Stimulated activated CD4-positive, alpha-beta T cell treated with anti-CD3 and anti-CD28 coated beads, Interleukin-2, amount 100 ng/mL, for 24 hours (primary cell): ENCODE results near the gene PPP1R1B.
"Not testable (repeated sequence)": the region's sequence is repeated elsewhere in the genome, so short reads cannot be mapped to it uniquely, and the experiment has no call there.

ENCODE experiments used
- DNase-seq, 2 donors: peaks; one replicate each; pipeline ENCODE4 v3.0.0-alpha.2; 2020

The PPP1R1B gene

GRCh38 chr17:39626171-39627046, at the start of gene PPP1R1B:
PPP1R1B (plus strand) TSS chr17:39626952; CDS start chr17:39627393, 441 bp downstream.
- no peak for DNase-seq

- no peak for DNase-seq
Measured at GRCh38 chr17:39578272-39578671, 48.5 kb upstream of the PPP1R1B start.

GRCh38 chr17:39579318-39580081, 47.3 kb upstream of the PPP1R1B start:
- DNase-seq, result no peak

- DNase-seq, result no peak
Measured at GRCh38 chr17:39580082-39580468, 46.7 kb upstream of the PPP1R1B start.

- DNase-seq, result no peak
Measured at GRCh38 chr17:39581071-39581758, 45.5 kb upstream of the PPP1R1B start.

GRCh38 chr17:39581759-39582085, 45.0 kb upstream of the PPP1R1B start:
- no peak for DNase-seq

- DNase-seq, result no peak
Measured at GRCh38 chr17:39582658-39583057, 44.1 kb upstream of the PPP1R1B start.

GRCh38 chr17:39590180-39590579, 36.6 kb upstream of the PPP1R1B start:
- DNase-seq, result not testable (repeated sequence)

GRCh38 chr17:39591958-39592954, 34.5 kb upstream of the PPP1R1B start:
- DNase-seq, result peak in 1 of 2 donors; percentile 45

- DNase-seq, result no peak
Measured at GRCh38 chr17:39593371-39593770, 33.4 kb upstream of the PPP1R1B start.

- DNase-seq, result no peak
Measured at GRCh38 chr17:39595294-39595693, 31.5 kb upstream of the PPP1R1B start.

- DNase-seq, result no peak
Measured at GRCh38 chr17:39595928-39596510, 30.7 kb upstream of the PPP1R1B start.

GRCh38 chr17:39596543-39597267, 30.0 kb upstream of the PPP1R1B start:
- DNase-seq, result no peak

GRCh38 chr17:39597372-39598046, 29.2 kb upstream of the PPP1R1B start:
- no peak for DNase-seq

GRCh38 chr17:39598047-39598481, 28.7 kb upstream of the PPP1R1B start:
- no peak for DNase-seq

- DNase-seq, result no peak
Measured at GRCh38 chr17:39598630-39599003, 28.1 kb upstream of the PPP1R1B start.

GRCh38 chr17:39599004-39599664, 27.6 kb upstream of the PPP1R1B start:
- no peak for DNase-seq

GRCh38 chr17:39599665-39600231, 27.0 kb upstream of the PPP1R1B start:
- DNase-seq, result no peak

- DNase-seq, result no peak
Measured at GRCh38 chr17:39600288-39600996, 26.3 kb upstream of the PPP1R1B start.
